OCI-M1 (cell line): Measurements from ENCODE around the gene IL22RA1.

Experiments
- DNase-seq: peaks from one replicate; lab custom pipeline; 2025; lab: John Stamatoyannopoulos, UW

Gene IL22RA1

DNA sequence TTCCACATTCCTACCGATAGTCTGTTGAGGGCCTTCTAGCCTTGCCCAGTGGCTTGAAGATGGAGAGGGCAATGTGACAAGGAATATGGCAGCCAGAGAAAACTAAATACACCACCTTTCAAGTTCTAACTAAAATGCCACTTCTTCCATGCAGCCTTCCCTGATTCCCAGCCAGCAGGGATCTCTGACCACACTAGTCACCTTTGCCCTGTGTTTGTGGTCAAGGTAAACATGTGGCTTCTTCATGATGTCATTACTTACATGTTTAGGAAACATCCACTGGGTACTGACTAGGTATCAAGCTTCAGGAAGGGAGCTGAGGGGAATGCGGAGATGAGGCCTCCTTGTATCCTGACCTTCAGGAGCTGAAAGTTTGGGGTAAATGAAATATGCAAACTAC lies 22.6 kb upstream of the IL22RA1 start:
- DNase-seq, result no peak

- DNase-seq, result no peak
Measured at GRCh38 chr1:24164004-24164403, 21.1 kb upstream of the IL22RA1 start.

DNA sequence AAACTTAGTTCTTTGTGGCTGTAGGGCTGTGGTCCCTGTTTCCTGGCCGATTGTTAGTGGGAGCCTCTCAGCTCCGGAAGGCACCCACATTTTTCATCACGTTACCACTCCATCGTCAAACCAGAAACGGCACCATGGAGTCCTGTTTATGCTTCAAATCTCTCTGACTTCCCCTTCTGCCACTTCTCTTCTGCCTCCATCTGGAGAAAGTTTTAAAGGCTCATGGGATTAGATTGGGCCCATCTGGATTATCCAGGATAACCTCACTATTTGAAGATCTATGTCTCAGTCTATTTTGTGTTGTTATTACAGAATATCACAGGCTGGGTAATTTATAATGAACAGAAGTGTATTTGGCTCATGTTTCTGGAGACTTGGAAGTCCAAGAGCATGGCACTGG lies 19.3 kb upstream of the IL22RA1 start:
- DNase-seq, result no peak

GRCh38 chr1:24161270-24161669 lies 18.3 kb upstream of the IL22RA1 start:
- no peak for DNase-seq

- DNase-seq, result no peak
Measured at GRCh38 chr1:24159366-24159765, 16.4 kb upstream of the IL22RA1 start.

GRCh38 chr1:24157918-24158481 lies 15.1 kb upstream of the IL22RA1 start:
- no peak for DNase-seq

- no peak for DNase-seq
Measured at GRCh38 chr1:24156542-24157260, 13.8 kb upstream of the IL22RA1 start.

GRCh38 chr1:24155011-24155782 lies 12.3 kb upstream of the IL22RA1 start:
- DNase-seq, result no peak

GRCh38 chr1:24154215-24154614 lies 11.3 kb upstream of the IL22RA1 start:
- no peak for DNase-seq

GRCh38 chr1:24152631-24153494 lies 9.9 kb upstream of the IL22RA1 start:
- no peak for DNase-seq

DNA sequence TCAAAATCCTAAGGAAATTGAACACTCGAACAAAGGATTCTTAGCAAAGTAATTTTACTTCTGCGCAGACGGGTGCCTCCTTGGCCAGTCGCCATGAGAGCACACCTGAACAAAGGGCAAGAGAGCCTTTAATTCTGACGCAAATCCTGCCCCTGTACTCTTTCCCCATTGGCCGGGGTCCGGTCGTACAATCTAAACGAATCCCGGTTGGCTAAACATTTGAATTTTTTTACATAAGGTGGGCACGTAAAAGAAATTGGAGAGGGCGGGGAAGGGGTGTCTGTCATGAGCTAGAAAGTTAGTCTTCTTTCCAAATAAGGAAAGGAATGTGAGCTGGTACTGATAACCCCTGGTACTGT lies 8.2 kb upstream of the IL22RA1 start:
- DNase-seq, result no peak

- DNase-seq, result peak; percentile 86
Measured at GRCh38 chr1:24150234-24151174, 7.6 kb upstream of the IL22RA1 start.

DNA sequence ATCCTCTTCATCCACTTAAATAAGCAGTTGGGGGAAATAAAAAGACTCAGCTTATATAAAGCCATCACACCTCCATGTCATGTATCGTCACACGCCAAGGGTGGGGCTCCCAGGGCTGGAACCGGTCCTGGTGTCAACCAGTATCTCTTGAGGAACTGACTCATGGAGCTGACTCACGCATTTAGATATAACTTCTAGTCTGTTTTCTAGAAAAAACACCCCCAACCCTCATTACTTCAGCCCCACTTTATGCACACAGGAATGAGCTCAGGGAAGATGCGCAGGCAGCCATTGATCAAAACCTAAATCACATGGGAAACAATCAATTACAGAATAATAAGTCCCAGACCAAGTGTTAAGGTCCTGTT lies 6.9 kb upstream of the IL22RA1 start:
- DNase-seq, result peak; percentile 57

GRCh38 chr1:24147816-24148215 lies 4.9 kb upstream of the IL22RA1 start:
- no peak for DNase-seq

GRCh38 chr1:24147194-24147593 lies 4.3 kb upstream of the IL22RA1 start:
- DNase-seq, result no peak

- no peak for DNase-seq
Measured at GRCh38 chr1:24141311-24141997, 1.5 kb downstream of the IL22RA1 start.

DNA sequence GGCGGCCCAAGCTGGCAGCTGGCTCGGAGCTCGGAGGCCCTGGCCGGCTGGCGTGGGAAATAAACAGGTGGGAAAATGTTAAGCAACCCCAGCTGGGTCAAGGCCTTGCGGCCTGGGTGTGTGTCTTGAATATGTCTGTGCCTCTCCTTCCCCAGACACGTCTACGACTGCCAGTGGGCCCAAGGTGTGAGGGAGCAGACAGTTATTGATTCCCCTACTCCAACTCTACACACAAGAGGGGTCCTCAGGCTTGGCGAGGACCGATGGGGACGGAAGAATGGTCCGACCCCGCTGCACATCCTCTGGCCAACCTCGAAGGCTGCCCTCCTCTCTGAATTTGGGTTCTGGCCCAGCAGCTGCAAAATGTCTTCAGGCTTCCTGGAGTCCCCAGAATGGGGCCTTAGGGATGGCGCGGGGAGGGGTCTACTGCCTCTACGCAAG lies 2.2 kb downstream of the IL22RA1 start:
- no peak for DNase-seq

DNA sequence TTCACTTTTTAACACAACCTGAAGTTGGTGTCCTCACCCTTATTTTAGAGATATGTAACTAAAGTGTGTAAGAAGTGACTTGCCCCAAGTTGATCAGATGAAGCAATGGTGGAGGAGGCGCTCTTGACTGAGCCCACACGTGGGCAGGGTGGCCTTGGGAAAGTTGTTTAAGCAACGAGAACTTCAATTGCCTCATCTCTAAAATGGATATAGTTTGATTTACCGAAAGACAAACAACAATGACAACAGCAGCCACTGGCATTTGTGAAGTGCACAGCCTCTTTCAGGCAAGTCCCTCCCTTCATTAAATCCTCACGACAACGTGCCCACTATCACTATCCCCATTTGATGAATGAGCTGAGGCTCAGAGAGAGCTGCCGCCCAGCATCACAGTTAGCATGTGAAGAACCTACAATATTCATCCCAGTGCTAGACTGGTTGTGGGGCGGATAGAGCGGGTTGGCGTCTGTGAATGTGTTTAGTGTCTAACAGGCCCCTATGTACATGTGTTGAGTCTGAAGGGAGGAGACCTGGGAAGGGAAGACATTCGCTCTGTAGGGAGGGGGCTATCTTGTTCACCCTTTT lies 3.0 kb downstream of the IL22RA1 start:
- DNase-seq, result no peak

- no peak for DNase-seq
Measured at GRCh38 chr1:24139222-24139489, 3.8 kb downstream of the IL22RA1 start.

DNA sequence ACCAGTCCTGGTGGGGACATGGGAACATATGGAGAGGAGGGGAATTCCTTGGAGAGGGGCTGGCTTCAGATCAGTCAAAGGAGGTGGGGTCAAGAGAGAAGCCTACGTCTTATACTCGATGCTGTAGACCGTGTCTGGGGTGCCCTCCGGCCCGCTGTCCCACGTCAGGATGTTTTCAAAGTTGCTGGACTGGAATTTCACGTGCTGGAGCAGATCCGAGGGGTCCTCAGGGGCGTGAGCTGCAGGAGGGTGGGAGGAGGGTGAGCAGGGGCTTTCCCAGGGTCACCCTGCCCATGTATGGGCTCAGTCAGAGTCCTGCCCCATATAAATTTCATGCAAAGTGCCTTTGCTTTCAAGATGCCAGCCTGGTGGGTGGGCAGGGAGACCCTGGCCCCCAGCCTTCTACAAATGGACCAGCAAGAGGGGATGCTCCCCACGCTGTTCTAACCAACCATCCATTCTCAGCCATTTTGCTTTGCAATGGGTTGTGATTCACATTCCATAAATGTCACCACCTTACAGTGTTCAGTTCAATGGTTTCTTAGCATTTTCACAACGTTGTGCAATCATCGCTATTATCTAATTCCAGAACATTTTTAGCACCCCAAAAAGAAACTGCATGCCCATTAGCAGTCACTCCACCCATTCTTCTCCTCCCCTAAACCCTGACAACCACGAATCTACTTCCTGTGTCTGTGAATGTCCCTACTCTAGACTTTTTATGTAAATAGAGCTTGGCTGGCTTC lies 4.3 kb downstream of the IL22RA1 start:
- DNase-seq, result no peak
